NB4 (cell line): ENCODE results near the gene IQCK.

ENCODE experiments used
- DNase-seq: peaks from one replicate; pipeline ENCODE4 v3.0.0; 2010; ENCODE audit warnings: low read depth
- H3K4me3 ChIP-seq: one replicate; pipeline ENCODE4 v1.5.1; 2011; ENCODE audit warnings: mild to moderate bottlenecking, low read depth, low read length, moderate library complexity
- MAX ChIP-seq: IDR thresholded peaks from 2 replicates; pipeline ENCODE4 v1.6.1; 2011; ENCODE audit warnings: low read depth, low read length
- MYC ChIP-seq: IDR thresholded peaks from 2 replicates; pipeline ENCODE4 v1.6.1; 2011; ENCODE audit warnings: low read depth, low read length
- POLR2A ChIP-seq: IDR thresholded peaks from 2 replicates; pipeline ENCODE4 v1.6.1; 2011; ENCODE audit warnings: mild to moderate bottlenecking; ENCODE audit not compliant: insufficient read length; ENCODE audit errors: extremely low read depth
- TF ChIP-seq, protein P1 (sequence below): IDR thresholded peaks from one replicate; pipeline ENCODE4 v1.5.1; 2012; ENCODE audit warnings: low read depth, low read length

IQCK gene

DNA sequence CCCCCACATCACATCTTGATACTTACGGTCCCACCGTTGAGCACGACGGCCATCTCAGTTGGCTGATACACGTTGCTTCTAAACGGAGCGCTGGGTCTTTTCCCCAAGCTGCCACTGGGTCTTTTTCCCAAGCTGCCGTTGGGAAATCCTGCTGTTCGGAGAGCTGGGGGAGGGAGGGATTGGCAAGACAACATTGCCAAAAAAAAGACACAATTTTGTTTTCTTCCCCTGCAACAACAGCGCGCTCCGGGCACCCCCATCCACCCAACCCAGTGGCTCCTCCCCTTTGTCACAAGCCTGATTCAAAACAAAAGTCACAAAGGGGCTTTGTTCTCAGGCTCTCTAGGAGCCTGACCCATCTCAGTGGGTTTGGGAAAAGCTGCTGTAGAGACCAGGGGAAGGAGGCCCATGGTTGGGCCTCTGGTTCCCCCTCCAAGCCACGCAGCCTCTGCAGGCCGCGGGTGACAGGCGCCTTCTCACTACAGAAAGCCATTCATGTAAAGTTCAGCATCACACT, 143.8 kb downstream of the IQCK start:
- DNase-seq, result no peak
- no peak overlapping the region for H3K4me3 ChIP-seq
- TF ChIP-seq MAX (no peak), POLR2A (no peak)

DNA sequence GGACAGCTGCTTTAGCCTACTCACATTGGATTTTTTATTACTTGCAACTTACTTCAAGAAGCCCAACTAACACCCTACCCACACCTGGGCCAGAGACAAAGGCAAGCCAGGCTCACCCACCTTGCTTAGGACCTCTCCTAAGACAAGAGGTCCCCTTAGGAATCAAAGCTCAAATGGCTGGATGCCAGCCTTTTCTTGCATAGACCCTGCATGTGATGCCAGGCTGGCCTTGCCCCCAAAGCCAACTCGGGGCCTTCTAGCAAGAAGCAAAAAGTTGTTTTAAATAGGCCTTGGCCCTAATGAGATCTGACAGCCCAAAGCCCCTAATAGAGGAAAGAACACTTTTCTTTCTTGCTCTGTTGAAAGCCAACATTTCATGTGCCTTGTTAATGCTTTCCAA, 145.9 kb downstream of the IQCK start:
- no peak for DNase-seq
- H3K4me3 ChIP-seq, result no peak overlapping the region
- TF ChIP-seq MAX (no peak), MYC (no peak), POLR2A (no peak)
- TF ChIP-seq, protein P1, sequence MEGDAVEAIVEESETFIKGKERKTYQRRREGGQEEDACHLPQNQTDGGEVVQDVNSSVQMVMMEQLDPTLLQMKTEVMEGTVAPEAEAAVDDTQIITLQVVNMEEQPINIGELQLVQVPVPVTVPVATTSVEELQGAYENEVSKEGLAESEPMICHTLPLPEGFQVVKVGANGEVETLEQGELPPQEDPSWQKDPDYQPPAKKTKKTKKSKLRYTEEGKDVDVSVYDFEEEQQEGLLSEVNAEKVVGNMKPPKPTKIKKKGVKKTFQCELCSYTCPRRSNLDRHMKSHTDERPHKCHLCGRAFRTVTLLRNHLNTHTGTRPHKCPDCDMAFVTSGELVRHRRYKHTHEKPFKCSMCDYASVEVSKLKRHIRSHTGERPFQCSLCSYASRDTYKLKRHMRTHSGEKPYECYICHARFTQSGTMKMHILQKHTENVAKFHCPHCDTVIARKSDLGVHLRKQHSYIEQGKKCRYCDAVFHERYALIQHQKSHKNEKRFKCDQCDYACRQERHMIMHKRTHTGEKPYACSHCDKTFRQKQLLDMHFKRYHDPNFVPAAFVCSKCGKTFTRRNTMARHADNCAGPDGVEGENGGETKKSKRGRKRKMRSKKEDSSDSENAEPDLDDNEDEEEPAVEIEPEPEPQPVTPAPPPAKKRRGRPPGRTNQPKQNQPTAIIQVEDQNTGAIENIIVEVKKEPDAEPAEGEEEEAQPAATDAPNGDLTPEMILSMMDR, result no peak

DNA sequence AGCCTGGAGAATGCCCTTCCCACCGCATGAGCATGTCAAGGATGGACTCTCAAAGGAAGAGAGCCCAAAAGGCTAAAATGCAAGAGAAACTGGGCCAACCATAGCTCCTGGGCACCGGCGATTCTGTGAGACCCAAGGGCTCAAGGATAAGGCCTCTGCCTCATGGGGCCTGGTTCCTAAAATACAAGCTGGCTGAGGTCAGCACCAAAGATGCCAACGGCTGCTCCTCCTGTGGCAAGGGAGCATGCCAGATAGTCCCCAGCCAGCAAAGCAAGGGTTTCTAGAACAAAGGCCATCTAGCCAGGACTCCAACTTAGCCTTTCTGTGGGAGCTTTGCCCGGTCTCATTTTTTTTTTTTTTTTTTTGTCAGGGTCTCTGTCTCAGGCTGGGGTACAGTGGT, 146.5 kb downstream of the IQCK start:
- H3K4me3 ChIP-seq, result no peak overlapping the region
- TF ChIP-seq, protein P1, result no peak
- no peak for TF ChIP-seq MYC
- no peak for TF ChIP-seq POLR2A
- TF ChIP-seq MAX, result no peak
- no peak for DNase-seq

DNA sequence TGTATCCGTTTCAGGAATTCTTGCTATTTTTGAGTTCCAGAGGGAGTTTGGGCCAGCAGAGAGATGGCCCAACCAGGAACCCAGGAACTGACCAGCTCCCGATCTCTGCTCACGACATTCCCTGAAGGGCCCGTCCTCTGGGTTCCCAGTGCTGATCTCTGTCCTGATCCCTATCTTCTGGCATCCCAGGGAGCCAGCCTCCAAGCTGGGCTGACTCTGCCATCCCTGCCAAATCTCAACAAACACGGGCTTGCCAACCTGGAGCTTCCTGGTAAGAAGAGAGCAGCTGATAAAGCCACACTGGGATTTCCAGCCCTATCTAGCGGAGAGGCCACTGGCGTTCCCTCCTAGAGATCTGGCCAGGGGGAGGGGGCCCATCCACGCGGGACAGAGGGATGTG, 150.3 kb downstream of the IQCK start:
- TF ChIP-seq MAX, result no peak
- TF ChIP-seq MYC, result no peak
- DNase-seq, result no peak
- H3K4me3 ChIP-seq, result no peak overlapping the region

DNA sequence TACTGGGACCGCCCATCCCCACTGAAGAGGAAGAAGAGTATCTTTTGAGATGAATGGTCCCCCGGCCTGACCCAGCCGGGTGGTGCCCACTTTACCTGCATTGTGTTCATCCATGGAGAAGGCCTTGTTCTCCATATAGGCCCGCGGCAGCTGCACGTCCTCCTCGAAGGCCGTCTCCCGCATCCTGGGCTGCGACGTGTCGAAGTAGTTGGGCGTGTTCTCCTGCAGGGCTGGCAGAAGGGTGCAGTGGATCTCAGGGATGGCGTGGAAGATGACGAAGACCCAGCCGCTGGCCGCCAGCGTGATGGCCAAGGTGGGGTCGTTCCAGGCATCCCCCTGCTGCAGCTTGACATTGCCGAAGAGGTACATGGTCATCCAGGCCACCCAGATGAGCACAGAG, 153.7 kb downstream of the IQCK start:
- TF ChIP-seq POLR2A (no peak), MYC (no peak)
- DNase-seq, result no peak

GRCh38 chr16:19872179-19872863, 154.2 kb downstream of the IQCK start:
- no peak for DNase-seq

More for the DNA sequence above, 153.7 kb downstream of the IQCK start:
- H3K4me3 ChIP-seq, result no peak overlapping the region

DNA sequence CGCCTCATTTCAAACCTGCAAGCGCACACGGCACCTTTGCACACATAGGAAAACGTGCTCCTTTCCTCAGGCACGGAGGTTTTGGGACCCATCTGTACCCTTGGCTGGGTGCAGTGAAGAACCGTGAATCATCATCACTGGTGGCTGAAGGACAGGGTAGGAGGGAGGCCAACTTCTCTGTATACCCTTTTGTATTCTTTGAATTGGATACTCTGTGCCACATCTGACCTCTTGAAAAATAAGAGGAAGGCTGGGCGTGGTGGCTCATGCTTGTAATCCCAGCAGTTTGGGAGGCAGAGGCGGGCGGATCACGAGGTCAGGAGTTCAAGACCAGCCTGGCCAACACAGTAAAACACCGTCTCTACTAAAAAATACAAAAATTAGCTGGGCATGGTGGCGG, 154.9 kb downstream of the IQCK start:
- no peak for TF ChIP-seq POLR2A
- no peak for TF ChIP-seq MYC
- no peak for TF ChIP-seq MAX
- TF ChIP-seq, protein P1, result no peak
- DNase-seq, result no peak
- H3K4me3 ChIP-seq, result no peak overlapping the region

More at GRCh38 chr16:19872179-19872863, 154.2 kb downstream of the IQCK start:
- no peak overlapping the region for H3K4me3 ChIP-seq
- no peak for TF ChIP-seq MAX
- TF ChIP-seq, protein P1, result no peak
- no peak for TF ChIP-seq MYC
- TF ChIP-seq POLR2A, result no peak
